ENCODE measurements around the gene RPTOR.

DNA sequence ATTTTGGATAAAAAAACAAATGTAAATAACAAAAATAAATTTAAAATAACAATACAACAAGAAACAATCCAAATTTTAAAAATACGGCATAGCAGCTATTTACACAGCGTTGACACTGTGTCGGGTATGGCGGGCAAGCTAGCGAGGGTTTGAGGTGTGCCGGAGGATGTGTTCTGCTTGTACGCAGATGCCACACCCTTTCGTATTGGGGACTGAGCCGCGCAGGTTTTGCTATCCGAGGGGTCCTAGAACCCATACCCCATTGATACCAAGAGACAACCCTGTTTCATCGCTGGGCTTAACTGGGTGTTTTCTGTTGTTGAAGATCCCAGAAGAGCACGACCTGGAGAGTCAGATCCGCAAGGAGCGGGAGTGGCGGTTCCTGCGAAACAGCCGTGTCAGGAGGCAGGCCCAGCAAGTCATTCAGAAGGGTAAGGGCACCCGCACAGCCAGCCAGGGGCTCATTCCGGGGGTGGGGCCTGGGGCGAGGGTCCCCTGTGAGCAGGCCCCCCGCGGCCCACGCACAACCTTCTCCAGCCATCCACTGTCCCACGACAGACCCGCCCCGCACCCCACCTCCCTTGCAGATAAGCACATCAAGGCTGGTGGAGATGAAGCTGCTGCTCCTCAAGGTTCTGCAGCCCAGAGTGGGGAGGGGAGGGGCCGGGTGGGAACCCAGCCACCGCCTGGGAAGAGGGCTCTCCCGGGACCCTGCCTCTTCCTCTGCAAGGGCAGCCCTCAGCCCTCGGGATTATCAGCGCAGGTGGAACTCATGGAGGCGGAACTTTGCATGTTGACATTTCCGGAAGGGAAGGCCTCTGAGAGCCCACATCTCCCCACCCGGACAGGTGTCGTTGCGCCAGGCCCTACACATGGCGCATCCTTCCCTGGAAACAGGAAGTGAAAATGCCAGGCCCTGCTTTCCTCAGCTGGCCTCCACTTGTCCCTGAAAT, 395.8 kb downstream of the RPTOR start:
- TF ChIP-seq POLR2A (IDR thresholded peaks at IDR 0.05; ENCODE audit: low read depth, low read length) (no peak), POLR2AphosphoS5 (IDR thresholded peaks at IDR 0.05; ENCODE audit: low read depth, low read length) (no peak), TAF1 (IDR thresholded peaks at IDR 0.05; ENCODE audit: low read depth, low read length) (no peak)

Measured in GM12891 (cell line).